ENCODE results near the gene BAG3. TPM values are rescaled to one million over a fixed set of nuclear protein-coding genes. Genes with fewer than 3 reads are reported as not detected.
"Not testable (repeated sequence)": the region's sequence is repeated elsewhere in the genome, so short reads cannot be mapped to it uniquely, and the experiment has no call there.

The BAG3 gene
- total RNA-seq, 1 donor from 2014 or later = 24.6 TPM

GRCh38 chr10:119619215-119619614 lies 32.0 kb upstream of the BAG3 start:
- no peaks in the 10 kb centered on the region for H3K27me3 Mint-ChIP-seq (ENCODE audit: unreplicated experiment)

GRCh38 chr10:119619811-119620210 lies 31.4 kb upstream of the BAG3 start:
- not testable (repeated sequence) for DNase-seq (ENCODE audit: low spot score); H3K27me3 Mint-ChIP-seq (ENCODE audit: unreplicated experiment); H3K4me3 Mint-ChIP-seq (ENCODE audit: unreplicated experiment); H3K9me3 Mint-ChIP-seq (ENCODE audit: unreplicated experiment); H3K36me3 Mint-ChIP-seq (ENCODE audit: low read depth, unreplicated experiment)
- Mint-ChIP-seq H3K4me1 (ENCODE audit: unreplicated experiment) (peaks cover 31% of the 10 kb centered on the region), H3K27ac (ENCODE audit: unreplicated experiment) (peak overlapping the region; percentile 18)

More at GRCh38 chr10:119619215-119619614, 32.0 kb upstream of the BAG3 start:
- no peak for TF ChIP-seq CTCF (IDR thresholded peaks at IDR 0.05; ENCODE audit: unreplicated experiment)
- Mint-ChIP-seq H3K4me3 (ENCODE audit: unreplicated experiment) (no peak overlapping the region), H3K4me1 (ENCODE audit: unreplicated experiment) (peaks cover 31% of the 10 kb centered on the region), H3K36me3 (ENCODE audit: low read depth, unreplicated experiment) (peaks cover 3% of the 10 kb centered on the region), H3K27ac (ENCODE audit: unreplicated experiment) (peak overlapping the region; percentile 18), H3K9me3 (ENCODE audit: unreplicated experiment) (no peaks in the 10 kb centered on the region)
- no peak for DNase-seq (ENCODE audit: low spot score)

- TF ChIP-seq CTCF (IDR thresholded peaks at IDR 0.05; ENCODE audit: unreplicated experiment) = no peak
- Mint-ChIP-seq H3K27me3 (ENCODE audit: unreplicated experiment) (no peaks in the 10 kb centered on the region), H3K4me1 (ENCODE audit: unreplicated experiment) (peaks cover 31% of the 10 kb centered on the region), H3K4me3 (ENCODE audit: unreplicated experiment) (peak overlapping the region; percentile 67), H3K27ac (ENCODE audit: unreplicated experiment) (peak overlapping the region; percentile 95), H3K9me3 (ENCODE audit: unreplicated experiment) (no peaks in the 10 kb centered on the region), H3K36me3 (ENCODE audit: low read depth, unreplicated experiment) (peaks cover 3% of the 10 kb centered on the region)
- DNase-seq (ENCODE audit: low spot score) = peak; percentile 25
Measured at GRCh38 chr10:119620241-119621077, 30.7 kb upstream of the BAG3 start.

GRCh38 chr10:119621078-119621384 lies 30.1 kb upstream of the BAG3 start:
- Mint-ChIP-seq H3K4me1 (ENCODE audit: unreplicated experiment) (peaks cover 31% of the 10 kb centered on the region), H3K27me3 (ENCODE audit: unreplicated experiment) (no peaks in the 10 kb centered on the region), H3K9me3 (ENCODE audit: unreplicated experiment) (no peaks in the 10 kb centered on the region), H3K27ac (ENCODE audit: unreplicated experiment) (peak overlapping the region; percentile 95), H3K36me3 (ENCODE audit: low read depth, unreplicated experiment) (peaks cover 3% of the 10 kb centered on the region), H3K4me3 (ENCODE audit: unreplicated experiment) (peak overlapping the region; percentile 57)
- DNase-seq (ENCODE audit: low spot score) = no peak
- TF ChIP-seq CTCF (IDR thresholded peaks at IDR 0.05; ENCODE audit: unreplicated experiment) = no peak

- H3K9me3 Mint-ChIP-seq (ENCODE audit: unreplicated experiment) = no peaks in the 10 kb centered on the region
- peaks cover 8% of the 10 kb centered on the region for H3K4me1 Mint-ChIP-seq (ENCODE audit: unreplicated experiment)
- H3K36me3 Mint-ChIP-seq (ENCODE audit: low read depth, unreplicated experiment) = peaks cover 3% of the 10 kb centered on the region
- peaks cover 2% of the 10 kb centered on the region for H3K27me3 Mint-ChIP-seq (ENCODE audit: unreplicated experiment)
- H3K27ac Mint-ChIP-seq (ENCODE audit: unreplicated experiment) = no peak overlapping the region
- no peak overlapping the region for H3K4me3 Mint-ChIP-seq (ENCODE audit: unreplicated experiment)
- TF ChIP-seq CTCF (IDR thresholded peaks at IDR 0.05; ENCODE audit: unreplicated experiment) = no peak
- DNase-seq (ENCODE audit: low spot score) = no peak
Measured at GRCh38 chr10:119625570-119626280, 25.5 kb upstream of the BAG3 start.

Measured in endothelial cell (in vitro differentiated cells).